ENCODE measurements around the gene C1orf21.

Gene C1orf21

GRCh38 chr1:184590163-184590750 is 203.4 kb downstream of the C1orf21 start:
- TF ChIP-seq CTCF (IDR thresholded peaks at IDR 0.05; ENCODE audit: low read depth, low read length), result no peak
- H3K9me3 ChIP-seq, result peaks cover 5% of the 10 kb centered on the region
- DNase-seq, result no peak
- no peak overlapping the region for H3K4me3 ChIP-seq (ENCODE audit: low read depth, low read length)
- H3K36me3 ChIP-seq, result peaks cover 5% of the 10 kb centered on the region; the same call in 1 of the 2 replicates
- H3K4me1 ChIP-seq, result no peaks in the 10 kb centered on the region
- H3K27me3 ChIP-seq, result no peaks in the 10 kb centered on the region

- H3K9me3 ChIP-seq, result no peaks in the 10 kb centered on the region
- no peak for TF ChIP-seq CTCF (IDR thresholded peaks at IDR 0.05; ENCODE audit: low read depth, low read length)
- H3K4me3 ChIP-seq (ENCODE audit: low read depth, low read length), result no peak overlapping the region
- peaks cover 18% of the 10 kb centered on the region for H3K4me1 ChIP-seq
- DNase-seq, result no peak
- no peaks in the 10 kb centered on the region for H3K27me3 ChIP-seq
- peaks cover 5% of the 10 kb centered on the region; the same call in 1 of the 2 replicates for H3K36me3 ChIP-seq
Observed at GRCh38 chr1:184593597-184593996, 206.8 kb downstream of the C1orf21 start.

GRCh38 chr1:184595596-184595995 is 208.8 kb downstream of the C1orf21 start:
- no peak overlapping the region for H3K4me3 ChIP-seq (ENCODE audit: low read depth, low read length)
- H3K27me3 ChIP-seq, result no peaks in the 10 kb centered on the region
- H3K36me3 ChIP-seq, result peaks cover 4% of the 10 kb centered on the region; the same call in 1 of the 2 replicates
- peaks cover 25% of the 10 kb centered on the region for H3K4me1 ChIP-seq
- DNase-seq, result no peak
- TF ChIP-seq CTCF (IDR thresholded peaks at IDR 0.05; ENCODE audit: low read depth, low read length), result no peak
- H3K9me3 ChIP-seq, result no peaks in the 10 kb centered on the region

GRCh38 chr1:184596950-184597645 is 210.3 kb downstream of the C1orf21 start:
- TF ChIP-seq CTCF (IDR thresholded peaks at IDR 0.05; ENCODE audit: low read depth, low read length), result peak; percentile 58

GRCh38 chr1:184597650-184598357 is 211.0 kb downstream of the C1orf21 start:
- no peak for TF ChIP-seq CTCF (IDR thresholded peaks at IDR 0.05; ENCODE audit: low read depth, low read length)
- no peaks in the 10 kb centered on the region for H3K27me3 ChIP-seq
- no peaks in the 10 kb centered on the region for H3K36me3 ChIP-seq
- H3K4me3 ChIP-seq (ENCODE audit: low read depth, low read length), result no peak overlapping the region
- H3K9me3 ChIP-seq, result no peaks in the 10 kb centered on the region
- peaks cover 25% of the 10 kb centered on the region for H3K4me1 ChIP-seq
- DNase-seq, result no peak

More at GRCh38 chr1:184596950-184597645, 210.3 kb downstream of the C1orf21 start:
- H3K36me3 ChIP-seq, result no peaks in the 10 kb centered on the region
- H3K9me3 ChIP-seq, result no peaks in the 10 kb centered on the region
- no peak overlapping the region for H3K4me3 ChIP-seq (ENCODE audit: low read depth, low read length)
- H3K4me1 ChIP-seq, result peaks cover 25% of the 10 kb centered on the region
- DNase-seq, result peak; percentile 36
- H3K27me3 ChIP-seq, result no peaks in the 10 kb centered on the region
